ENCODE data around the gene LECT2. TPM values are rescaled to one million over a fixed set of nuclear protein-coding genes. Genes with fewer than 3 reads are reported as not detected.
A peak's percentile ranks its signal among the peaks of the same experiment; 100 is the strongest.

Gene LECT2
- total RNA-seq, 2 donors from 2014 or later: not detected

DNA sequence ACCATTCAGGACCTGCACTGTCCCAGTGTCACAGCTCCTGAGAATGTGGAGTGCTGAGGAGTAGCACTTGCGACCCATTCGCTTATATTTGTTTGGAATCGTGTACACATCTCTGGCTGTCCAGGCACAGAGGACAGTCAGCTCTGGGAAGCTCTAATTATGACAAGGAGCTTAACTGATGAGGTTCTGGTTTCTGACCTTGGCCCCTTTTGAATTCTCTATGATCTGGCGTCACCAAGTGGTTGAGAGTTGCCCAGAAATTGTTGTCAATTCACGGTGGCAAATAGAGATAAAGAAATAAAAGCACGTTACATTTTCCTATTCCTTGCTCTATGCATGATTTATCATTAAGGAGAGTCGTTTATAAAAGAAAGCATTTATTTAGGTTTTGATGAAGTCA is 34.9 kb upstream of the LECT2 start:
- DNase-seq (ENCODE audit: low spot score): no peak
- H3K27me3 ChIP-seq (replicated peaks; ENCODE audit: insufficient read depth): no peaks in the 10 kb centered on the region
- TF ChIP-seq, protein P1, sequence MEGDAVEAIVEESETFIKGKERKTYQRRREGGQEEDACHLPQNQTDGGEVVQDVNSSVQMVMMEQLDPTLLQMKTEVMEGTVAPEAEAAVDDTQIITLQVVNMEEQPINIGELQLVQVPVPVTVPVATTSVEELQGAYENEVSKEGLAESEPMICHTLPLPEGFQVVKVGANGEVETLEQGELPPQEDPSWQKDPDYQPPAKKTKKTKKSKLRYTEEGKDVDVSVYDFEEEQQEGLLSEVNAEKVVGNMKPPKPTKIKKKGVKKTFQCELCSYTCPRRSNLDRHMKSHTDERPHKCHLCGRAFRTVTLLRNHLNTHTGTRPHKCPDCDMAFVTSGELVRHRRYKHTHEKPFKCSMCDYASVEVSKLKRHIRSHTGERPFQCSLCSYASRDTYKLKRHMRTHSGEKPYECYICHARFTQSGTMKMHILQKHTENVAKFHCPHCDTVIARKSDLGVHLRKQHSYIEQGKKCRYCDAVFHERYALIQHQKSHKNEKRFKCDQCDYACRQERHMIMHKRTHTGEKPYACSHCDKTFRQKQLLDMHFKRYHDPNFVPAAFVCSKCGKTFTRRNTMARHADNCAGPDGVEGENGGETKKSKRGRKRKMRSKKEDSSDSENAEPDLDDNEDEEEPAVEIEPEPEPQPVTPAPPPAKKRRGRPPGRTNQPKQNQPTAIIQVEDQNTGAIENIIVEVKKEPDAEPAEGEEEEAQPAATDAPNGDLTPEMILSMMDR (IDR thresholded peaks at IDR 0.05): no peak
- peaks cover 14 to 28% of the 10 kb centered on the region in 2 donors for H3K4me1 ChIP-seq (ENCODE audit: control insufficient read depth in 1 of 2, low read depth in 2 of 2)
- H3K36me3 ChIP-seq: no peaks in the 10 kb centered on the region
- no peak overlapping the region for H3K27ac ChIP-seq
- no peak overlapping the region for H3K4me3 ChIP-seq
- no peak for ATAC-seq (ENCODE audit: insufficient number of reproducible peaks, low FRiP score, low read depth)
- no peaks in the 10 kb centered on the region for H3K9me3 ChIP-seq

DNA sequence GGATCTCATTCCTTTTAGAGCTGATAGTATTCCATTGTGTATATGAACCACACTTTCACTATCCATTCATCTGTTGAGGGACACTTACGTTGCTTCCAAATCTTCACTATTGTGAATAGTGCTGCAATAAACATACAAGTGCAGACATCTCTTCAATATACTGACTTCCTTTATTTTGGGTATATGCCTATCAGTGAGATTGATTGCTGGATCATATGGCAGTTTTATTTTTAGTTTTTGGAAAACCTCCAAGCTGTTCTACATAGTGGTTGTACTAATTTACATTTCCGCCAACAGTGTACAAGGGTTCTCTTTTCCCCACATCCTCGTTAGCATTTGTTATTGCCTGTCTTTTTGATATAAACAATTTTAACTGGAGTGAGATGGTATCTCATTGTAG is 33.8 kb upstream of the LECT2 start:
- H3K27me3 ChIP-seq (replicated peaks; ENCODE audit: insufficient read depth): no peaks in the 10 kb centered on the region
- no peaks in the 10 kb centered on the region for H3K36me3 ChIP-seq
- H3K27ac ChIP-seq: no peak overlapping the region
- no peaks in the 10 kb centered on the region for H3K9me3 ChIP-seq
- TF ChIP-seq, protein P1 (IDR thresholded peaks at IDR 0.05): no peak
- ATAC-seq (ENCODE audit: insufficient number of reproducible peaks, low FRiP score, low read depth) (no peak), DNase-seq (ENCODE audit: low spot score) (no peak)
- H3K4me3 ChIP-seq: no peak overlapping the region
- H3K4me1 ChIP-seq (ENCODE audit: control insufficient read depth in 1 of 2, low read depth in 2 of 2): peaks cover 14 to 21% of the 10 kb centered on the region in 2 donors

DNA sequence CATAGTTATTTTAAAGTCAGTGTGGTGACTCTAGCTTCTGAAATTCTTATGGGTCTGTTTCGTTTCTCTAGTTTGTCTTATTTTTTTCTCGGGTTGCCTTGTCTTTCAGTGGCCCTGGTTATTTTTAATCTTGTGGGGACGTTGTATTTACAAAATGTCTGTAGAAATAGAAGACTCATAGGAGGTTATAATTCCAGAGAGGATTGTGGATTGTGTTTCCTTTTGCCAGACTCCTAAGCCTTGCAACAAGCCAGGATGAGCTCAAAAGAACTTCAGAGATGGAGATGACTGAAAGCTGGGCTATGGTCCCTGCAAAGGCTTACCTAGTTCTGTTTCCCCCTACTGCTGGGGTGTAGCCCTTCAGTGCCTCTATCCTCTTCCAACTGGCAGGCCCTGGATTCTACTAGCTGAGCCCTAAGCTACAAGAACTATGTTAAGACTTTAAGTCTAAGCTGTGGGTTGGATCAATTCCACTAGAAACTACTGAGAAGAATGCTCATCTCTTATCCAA is 32.2 kb upstream of the LECT2 start:
- ATAC-seq (ENCODE audit: insufficient number of reproducible peaks, low FRiP score, low read depth): peak; percentile 60
- TF ChIP-seq, protein P1 (IDR thresholded peaks at IDR 0.05): no peak
- H3K4me3 ChIP-seq: peak overlapping the region; percentile 39
- no peaks in the 10 kb centered on the region for H3K27me3 ChIP-seq (replicated peaks; ENCODE audit: insufficient read depth)
- H3K4me1 ChIP-seq (ENCODE audit: control insufficient read depth in 1 of 2, low read depth in 2 of 2): peaks cover 14 to 21% of the 10 kb centered on the region in 2 donors
- H3K36me3 ChIP-seq: no peaks in the 10 kb centered on the region
- DNase-seq (ENCODE audit: low spot score): no peak
- H3K9me3 ChIP-seq: no peaks in the 10 kb centered on the region
- peak overlapping the region; percentile 72 to 88 for H3K27ac ChIP-seq

DNA sequence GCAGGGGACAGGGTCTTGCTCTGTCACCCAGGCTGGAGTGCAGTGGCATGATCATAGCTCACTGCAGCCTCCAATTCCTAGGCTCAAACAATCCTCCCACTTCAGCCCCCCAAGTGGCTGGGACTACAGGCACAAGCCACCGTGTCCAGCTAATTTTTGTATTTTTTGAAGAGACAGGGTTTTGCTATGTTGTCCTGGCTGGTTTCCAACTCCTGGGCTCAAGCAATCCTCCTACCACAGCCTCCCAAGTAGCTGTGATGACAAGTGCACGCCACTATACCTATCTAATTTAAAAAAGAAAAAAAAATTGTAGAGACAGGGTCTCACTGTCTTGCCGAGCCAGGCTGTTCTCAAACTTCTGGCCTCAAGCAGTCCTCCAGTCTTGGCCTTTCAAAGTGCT is 31.6 kb upstream of the LECT2 start:
- H3K36me3 ChIP-seq: no peaks in the 10 kb centered on the region
- no peaks in the 10 kb centered on the region for H3K9me3 ChIP-seq
- ATAC-seq (ENCODE audit: insufficient number of reproducible peaks, low FRiP score, low read depth): peak; percentile 51
- peak overlapping the region; percentile 72 to 88 for H3K27ac ChIP-seq
- H3K27me3 ChIP-seq (replicated peaks; ENCODE audit: insufficient read depth): no peaks in the 10 kb centered on the region
- H3K4me1 ChIP-seq (ENCODE audit: control insufficient read depth in 1 of 2, low read depth in 2 of 2): peaks cover 14 to 21% of the 10 kb centered on the region in 2 donors
- DNase-seq (ENCODE audit: low spot score): no peak
- peak overlapping the region; percentile 39 for H3K4me3 ChIP-seq
- TF ChIP-seq, protein P1 (IDR thresholded peaks at IDR 0.05): no peak

DNA sequence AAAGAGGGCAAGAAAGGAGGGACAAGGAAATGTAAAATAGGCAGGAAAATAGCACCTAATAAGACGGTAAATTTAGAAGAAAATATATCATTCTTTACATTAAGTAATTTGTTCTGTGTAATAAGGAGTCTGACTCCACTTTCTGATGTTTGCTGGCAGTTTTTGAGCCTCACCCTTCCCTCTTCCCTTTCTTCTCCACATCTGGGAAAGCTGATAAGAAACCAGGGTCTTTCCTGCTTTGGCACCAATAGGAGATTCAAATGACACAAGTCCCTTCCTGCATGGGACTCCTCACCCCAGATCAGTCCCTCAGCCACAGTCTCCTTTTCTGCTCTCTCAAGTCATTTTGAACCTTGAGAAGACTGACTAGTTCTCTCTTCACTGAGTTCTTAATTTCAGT is 31.2 kb upstream of the LECT2 start:
- ATAC-seq (ENCODE audit: insufficient number of reproducible peaks, low FRiP score, low read depth): no peak
- H3K27ac ChIP-seq: peak overlapping the region; percentile 72 to 88

More for the DNA sequence above, 31.2 kb upstream of the LECT2 start:
- H3K4me1 ChIP-seq (ENCODE audit: control insufficient read depth in 1 of 2, low read depth in 2 of 2): peaks cover 14 to 24% of the 10 kb centered on the region in 2 donors
- no peaks in the 10 kb centered on the region for H3K27me3 ChIP-seq (replicated peaks; ENCODE audit: insufficient read depth)
- H3K4me3 ChIP-seq: no peak overlapping the region
- H3K9me3 ChIP-seq: no peaks in the 10 kb centered on the region
- H3K36me3 ChIP-seq: no peaks in the 10 kb centered on the region
- no peak for DNase-seq (ENCODE audit: low spot score)
- TF ChIP-seq, protein P1 (IDR thresholded peaks at IDR 0.05): no peak
